Spleen (tissue), 7 donors: ENCODE measurements around the gene ILDR1.

Experiments used
- CTCF ChIP-seq, 11 experiments: fragments of 200-600 bp in 7 of 11; fragments of 450-650 bp in 4 of 11; sonication (generic) in 4 of 11; IDR thresholded peaks in 8 of 11; conservative IDR thresholded peaks in 3 of 11; 1 replicate in 7 of 11; 2 replicates in 4 of 11; pipeline versions ENCODE4 v1.4.0 to v1.8.0; 2016 to 2021; ENCODE audit warnings: antibody characterized with exemption in 11 of 11, inconsistent platforms in 4 of 11, mild to moderate bottlenecking in 1 of 11
- POLR2A ChIP-seq, 3 donors: fragments of 450-650 bp; IDR thresholded peaks; one replicate each; pipeline ENCODE4 v1.5.1; 2017; ENCODE audit warnings: antibody characterized with exemption in 3 of 3, mild to moderate bottlenecking in 1 of 3
- POLR2AphosphoS5 ChIP-seq, 3 donors: sonication (generic); formaldehyde crosslinking; IDR thresholded peaks; one replicate each; pipeline ENCODE4 v1.5.1; 2017; ENCODE audit warnings: antibody characterized with exemption in 3 of 3
- donor health status: DM: no; HTN: no; CAD: no; lungs with moderate emphysema.
- donor health status: DM: no; HTN: no; CAD: no.
- donor health status: DM: no; HTN: no; CAD: no.

GRCh38 chr3:122019493-122019892 lies 2.6 kb downstream of the ILDR1 start:
- TF ChIP-seq CTCF (IDR thresholded peaks at IDR 0.05 in 8 of 11, conservative IDR thresholded peaks at IDR 0.05 in 3 of 11) (no peak), POLR2A (IDR thresholded peaks at IDR 0.05) (no peak), POLR2AphosphoS5 (IDR thresholded peaks at IDR 0.05) (no peak)
